IMR-90 (cell line): Measurements from ENCODE around the gene CALN1. TPM values are rescaled to one million over a fixed set of nuclear protein-coding genes. Genes with fewer than 3 reads are reported as not detected.

ENCODE experiments used
- ATAC-seq: fragments of 200-7000 bp; cut with Tn5 transposase; 2 replicates; pipeline ENCODE4 v1.9.1; 2020; ENCODE audit warnings: low read depth, mild to moderate bottlenecking, moderate library complexity
- BruUV-seq: library from RNA; stranded (reverse); fragments of 400-500 nt; replicated peaks from 2 replicates; lab custom pipeline; 2021; lab: Mats Ljungman, UMichigan
- CTCF ChIA-PET: fragments of 300-600 bp; formaldehyde crosslinking; extraction: SDS; loops from one replicate; lab custom pipeline; 2021; ENCODE audit warnings: antibody characterized with exemption; lab: Yijun Ruan, JAX
- POLR2A ChIA-PET: fragments of 300-600 bp; sonication (Branson Sonifier 250); formaldehyde crosslinking; loops from one replicate; lab custom pipeline; 2022; ENCODE audit warnings: antibody characterized with exemption; ENCODE audit not compliant: unreplicated experiment; lab: Charles Lee
- DNase-seq: peaks from one replicate; pipeline ENCODE4 v3.0.0; 2013
- H2AFZ ChIP-seq: replicated peaks from 2 replicates; pipeline ENCODE3; 2013; ENCODE audit warnings: low read length, mild to moderate bottlenecking; ENCODE audit not compliant: poor library complexity
- H2AK5ac ChIP-seq: 2 replicates; pipeline ENCODE4 v1.6.1; 2013; ENCODE audit warnings: low read depth, low read length, inconsistent platforms
- H2AK9ac ChIP-seq: replicated peaks from 2 replicates; pipeline ENCODE3; 2013; ENCODE audit warnings: mild to moderate bottlenecking, low read depth, low read length, moderate library complexity; ENCODE audit not compliant: poor library complexity
- H2BK120ac ChIP-seq: 2 replicates; pipeline ENCODE4 v1.6.1; 2013; ENCODE audit warnings: low read depth, low read length, inconsistent platforms
- H2BK15ac ChIP-seq: 3 replicates; pipeline ENCODE4 v1.6.1; 2013; ENCODE audit warnings: low read depth, low read length, inconsistent platforms
- H2BK20ac ChIP-seq: 2 replicates; pipeline ENCODE4 v1.6.1; 2013; ENCODE audit warnings: low read depth, mild to moderate bottlenecking, inconsistent platforms, low read length, moderate library complexity
- H2BK5ac ChIP-seq: 2 replicates; pipeline ENCODE4 v1.6.1; 2013; ENCODE audit warnings: mild to moderate bottlenecking, low read depth, low read length, inconsistent platforms; ENCODE audit not compliant: poor library complexity, severe bottlenecking
- H3K14ac ChIP-seq: replicated peaks from 2 replicates; pipeline ENCODE4 v1.6.1; 2013; ENCODE audit warnings: low read depth, low read length, inconsistent platforms
- H3K18ac ChIP-seq: 2 replicates; pipeline ENCODE4 v1.6.1; 2013; ENCODE audit warnings: low read depth, low read length, control low read depth
- H3K23ac ChIP-seq: 2 replicates; pipeline ENCODE4 v1.6.1; 2013; ENCODE audit warnings: low read depth, low read length, inconsistent platforms
- H3K27ac ChIP-seq: 2 replicates; pipeline ENCODE4 v1.5.1; 2013; ENCODE audit warnings: mild to moderate bottlenecking, control low read depth, low read length; ENCODE audit not compliant: insufficient read depth
- H3K27me3 ChIP-seq: 2 replicates; pipeline ENCODE4 v1.6.1; 2013; ENCODE audit warnings: low read length; ENCODE audit not compliant: control insufficient read depth, insufficient read depth
- H3K36me3 ChIP-seq: 2 replicates; pipeline ENCODE4 v1.6.1; 2013; ENCODE audit warnings: low read length, mixed read lengths; ENCODE audit not compliant: control insufficient read depth, insufficient read depth
- H3K4ac ChIP-seq: 2 replicates; pipeline ENCODE4 v1.6.1; 2013; ENCODE audit warnings: low read depth, low read length, inconsistent platforms
- H3K4me1 ChIP-seq: 2 replicates; pipeline ENCODE4 v1.6.1; 2013; ENCODE audit warnings: low read length, mixed read lengths; ENCODE audit not compliant: control insufficient read depth, insufficient read depth
- H3K4me2 ChIP-seq: 2 replicates; pipeline ENCODE4 v1.6.1; 2013; ENCODE audit warnings: low read depth, mild to moderate bottlenecking, control low read depth, low read length, moderate library complexity
- H3K4me3 ChIP-seq: 2 replicates; pipeline ENCODE4 v1.5.1; 2013; ENCODE audit warnings: low read depth, mild to moderate bottlenecking, control low read depth, low read length, moderate library complexity; ENCODE audit not compliant: insufficient read depth
- H3K56ac ChIP-seq: 2 replicates; pipeline ENCODE4 v1.6.1; 2013; ENCODE audit warnings: low read length, inconsistent platforms; ENCODE audit not compliant: insufficient read depth; ENCODE audit errors: extremely low read depth
- H3K79me1 ChIP-seq, 2 experiments: 2 replicates each; pipeline ENCODE4 v1.6.1; 2013; ENCODE audit warnings: low read length in 2 of 2, inconsistent platforms in 1 of 2, low read depth in 1 of 2
- H3K9ac ChIP-seq: 2 replicates; pipeline ENCODE4 v1.6.1; 2013; ENCODE audit warnings: low read depth, low read length, control low read depth
- H3K9me1 ChIP-seq: 2 replicates; pipeline ENCODE4 v1.6.1; 2013; ENCODE audit warnings: low read length, inconsistent platforms; ENCODE audit not compliant: insufficient read depth
- H3K9me3 ChIP-seq: 2 replicates; pipeline ENCODE4 v1.6.1; 2013; ENCODE audit warnings: low read length; ENCODE audit not compliant: control insufficient read depth, insufficient read depth
- H4K20me1 ChIP-seq: 2 replicates; pipeline ENCODE4 v1.6.1; 2013; ENCODE audit warnings: low read length, inconsistent platforms; ENCODE audit not compliant: insufficient read depth
- H4K5ac ChIP-seq: 2 replicates; pipeline ENCODE4 v1.6.1; 2013; ENCODE audit warnings: mild to moderate bottlenecking, low read depth, low read length, control low read depth
- H4K8ac ChIP-seq, 2 experiments: 2 replicates each; pipeline ENCODE4 v1.6.1; 2013; ENCODE audit warnings: low read depth in 2 of 2, low read length in 2 of 2, control low read depth in 1 of 2, inconsistent platforms in 1 of 2
- H4K91ac ChIP-seq: 2 replicates; pipeline ENCODE4 v1.6.1; 2013; ENCODE audit warnings: low read depth, low read length, inconsistent platforms; ENCODE audit not compliant: insufficient read depth
- BHLHE40 ChIP-seq: fragments of 150-350 bp; IDR thresholded peaks from 2 replicates; pipeline ENCODE4 v1.6.1; 2016; ENCODE audit warnings: mild to moderate bottlenecking, low read depth, low read length
- FOS ChIP-seq: fragments of 150-350 bp; IDR thresholded peaks from 2 replicates; pipeline ENCODE4 v1.6.1; 2016; ENCODE audit warnings: low read depth, low read length
- MAFK ChIP-seq: IDR thresholded peaks from 2 replicates; pipeline ENCODE4 v1.6.1; 2012; ENCODE audit warnings: low read depth, low read length, improper control_type of control experiment
- MAZ ChIP-seq: IDR thresholded peaks from 2 replicates; pipeline ENCODE4 v1.6.1; 2012; ENCODE audit warnings: low read depth, mild to moderate bottlenecking, low read length, improper control_type of control experiment, moderate library complexity, borderline replicate concordance
- MXI1 ChIP-seq: IDR thresholded peaks from 2 replicates; pipeline ENCODE4 v1.6.1; 2012; ENCODE audit warnings: low read depth, mild to moderate bottlenecking, low read length, moderate library complexity, borderline replicate concordance
- NFE2L2 ChIP-seq: fragments of 150-350 bp; IDR thresholded peaks from 2 replicates; pipeline ENCODE4 v1.6.1; 2016; ENCODE audit warnings: low read depth, mild to moderate bottlenecking, low read length
- POLR2A ChIP-seq: IDR thresholded peaks from 2 replicates; pipeline ENCODE4 v1.6.1; 2012; ENCODE audit warnings: mild to moderate bottlenecking, low read depth, low read length
- RAD21 ChIP-seq: IDR thresholded peaks from 2 replicates; pipeline ENCODE4 v1.6.1; 2012; ENCODE audit warnings: low read length, improper control_type of control experiment
- WGBS, 2 experiments: methylation state at CpG; one replicate each; pipeline versions ENCODE4 v1.1.5 to v1.1.7; 2013; ENCODE audit warnings: missing lambda C conversion rate in 2 of 2; ENCODE audit not compliant: insufficient read length in 1 of 2; ENCODE audit errors: extremely low coverage in 2 of 2; 5-methylcytosine and 5-hydroxymethylcytosine counted together
- dilution Hi-C: fragments of 300-500 bp; cut with HindIII; formaldehyde crosslinking; loops from one replicate; pipeline ENCODE4 v1.14.3; 2018; ENCODE audit warnings: low sequenced_read_pairs; ENCODE audit not compliant: unreplicated experiment
- in situ Hi-C: fragments of 300-500 bp; cut with MboI; formaldehyde crosslinking; loops from 3 replicates; pipeline ENCODE4 v1.14.3; 2019; ENCODE audit warnings: low sequenced_read_pairs, inconsistent platforms, mixed read lengths
- intact Hi-C: fragments of 100-400 bp; cut with micrococcal nuclease; formaldehyde crosslinking; loops from 2 replicates; pipeline ENCODE4 v1.10.0; 2022
- polyA plus RNA-seq, 3 experiments: library from polyadenylated mRNA; depleted of rRNA; stranded (reverse); fragments of >200 nt; gene quantifications; 2 replicates each; pipeline ENCODE4 v1.2.3, GENCODE V29; 2012; ENCODE audit warnings: low replicate concordance in 1 of 3
- total RNA-seq: library from RNA; depleted of rRNA; stranded (reverse); fragments of >200 nt; gene quantifications from 2 replicates; pipeline ENCODE4 v1.2.3, GENCODE V29; 2012
- TF ChIP-seq, protein P1 (sequence below): conservative IDR thresholded peaks from 2 replicates; pipeline ENCODE4 v1.5.1; 2012; ENCODE audit warnings: mild to moderate bottlenecking, low read depth, low read length, improper control_type of control experiment
- TF ChIP-seq, protein P2 (sequence below): fragments of 150-350 bp; IDR thresholded peaks from 2 replicates; pipeline ENCODE4 v1.6.1; 2016; ENCODE audit warnings: low read depth, mild to moderate bottlenecking, low read length, moderate library complexity, borderline replicate concordance
- TF ChIP-seq, protein P3 (sequence below): fragments of 150-350 bp; IDR thresholded peaks from 2 replicates; pipeline ENCODE4 v1.6.1; 2017; ENCODE audit warnings: mild to moderate bottlenecking, antibody characterized with exemption, low read length, low read depth

Gene CALN1
- total and polyA plus RNA-seq, 2 of the 4 experiments (the other 2 are of a cell fraction): not detected

DNA sequence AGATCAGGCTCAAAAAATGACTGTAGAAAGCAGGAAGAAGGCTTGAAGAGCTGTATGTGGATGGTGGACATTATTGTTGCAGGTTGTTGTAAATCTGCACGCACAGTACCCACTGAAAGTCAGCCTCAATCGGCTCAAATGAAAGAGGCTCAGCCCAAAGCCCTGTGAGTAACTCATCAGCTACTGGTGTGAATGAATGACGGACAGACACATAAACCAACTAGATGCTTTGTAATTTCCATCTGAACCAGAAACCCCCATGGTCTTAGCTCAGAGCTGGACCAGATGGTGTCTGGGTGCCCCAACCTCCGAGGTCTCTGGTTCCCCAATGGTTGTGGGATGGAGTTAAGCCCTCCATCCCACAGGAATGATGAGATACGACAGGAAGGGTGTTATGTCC is 7.4 kb downstream of the CALN1 start:
- Histone ChIP-seq H3K4me3 (no peak overlapping the region), H2BK20ac (no peak overlapping the region), H3K4ac (no peak overlapping the region), H4K5ac (no peak overlapping the region), H2AFZ (no peak overlapping the region), H2BK15ac (no peak overlapping the region), H2AK9ac (no peak overlapping the region), H3K27me3 (no peaks in the 10 kb centered on the region), H2AK5ac (no peak overlapping the region), H3K18ac (no peak overlapping the region), H4K20me1 (no peaks in the 10 kb centered on the region), H3K4me2 (no peak overlapping the region), H3K9ac (no peak overlapping the region), H2BK120ac (no peak overlapping the region), H4K91ac (no peak overlapping the region), H3K27ac (no peak overlapping the region), H3K14ac (no peak overlapping the region), H3K36me3 (no peaks in the 10 kb centered on the region), H3K23ac (no peak overlapping the region), H3K56ac (no peak overlapping the region), H2BK5ac (no peak overlapping the region), H4K8ac (no peak overlapping the region), H3K9me1 (no peaks in the 10 kb centered on the region), H3K9me3 (peaks cover 35% of the 10 kb centered on the region), H3K79me1 (no peaks in the 10 kb centered on the region), H3K4me1 (no peaks in the 10 kb centered on the region)
- no peak for DNase-seq
- TF ChIP-seq MAZ (no peak), MXI1 (no peak), RAD21 (no peak), NFE2L2 (no peak), FOS (no peak), POLR2A (no peak), BHLHE40 (no peak), MAFK (no peak)
- TF ChIP-seq, protein P1, sequence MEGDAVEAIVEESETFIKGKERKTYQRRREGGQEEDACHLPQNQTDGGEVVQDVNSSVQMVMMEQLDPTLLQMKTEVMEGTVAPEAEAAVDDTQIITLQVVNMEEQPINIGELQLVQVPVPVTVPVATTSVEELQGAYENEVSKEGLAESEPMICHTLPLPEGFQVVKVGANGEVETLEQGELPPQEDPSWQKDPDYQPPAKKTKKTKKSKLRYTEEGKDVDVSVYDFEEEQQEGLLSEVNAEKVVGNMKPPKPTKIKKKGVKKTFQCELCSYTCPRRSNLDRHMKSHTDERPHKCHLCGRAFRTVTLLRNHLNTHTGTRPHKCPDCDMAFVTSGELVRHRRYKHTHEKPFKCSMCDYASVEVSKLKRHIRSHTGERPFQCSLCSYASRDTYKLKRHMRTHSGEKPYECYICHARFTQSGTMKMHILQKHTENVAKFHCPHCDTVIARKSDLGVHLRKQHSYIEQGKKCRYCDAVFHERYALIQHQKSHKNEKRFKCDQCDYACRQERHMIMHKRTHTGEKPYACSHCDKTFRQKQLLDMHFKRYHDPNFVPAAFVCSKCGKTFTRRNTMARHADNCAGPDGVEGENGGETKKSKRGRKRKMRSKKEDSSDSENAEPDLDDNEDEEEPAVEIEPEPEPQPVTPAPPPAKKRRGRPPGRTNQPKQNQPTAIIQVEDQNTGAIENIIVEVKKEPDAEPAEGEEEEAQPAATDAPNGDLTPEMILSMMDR: no peak
- TF ChIP-seq, protein P2, sequence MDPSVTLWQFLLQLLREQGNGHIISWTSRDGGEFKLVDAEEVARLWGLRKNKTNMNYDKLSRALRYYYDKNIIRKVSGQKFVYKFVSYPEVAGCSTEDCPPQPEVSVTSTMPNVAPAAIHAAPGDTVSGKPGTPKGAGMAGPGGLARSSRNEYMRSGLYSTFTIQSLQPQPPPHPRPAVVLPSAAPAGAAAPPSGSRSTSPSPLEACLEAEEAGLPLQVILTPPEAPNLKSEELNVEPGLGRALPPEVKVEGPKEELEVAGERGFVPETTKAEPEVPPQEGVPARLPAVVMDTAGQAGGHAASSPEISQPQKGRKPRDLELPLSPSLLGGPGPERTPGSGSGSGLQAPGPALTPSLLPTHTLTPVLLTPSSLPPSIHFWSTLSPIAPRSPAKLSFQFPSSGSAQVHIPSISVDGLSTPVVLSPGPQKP: no peak
- TF ChIP-seq, protein P3, sequence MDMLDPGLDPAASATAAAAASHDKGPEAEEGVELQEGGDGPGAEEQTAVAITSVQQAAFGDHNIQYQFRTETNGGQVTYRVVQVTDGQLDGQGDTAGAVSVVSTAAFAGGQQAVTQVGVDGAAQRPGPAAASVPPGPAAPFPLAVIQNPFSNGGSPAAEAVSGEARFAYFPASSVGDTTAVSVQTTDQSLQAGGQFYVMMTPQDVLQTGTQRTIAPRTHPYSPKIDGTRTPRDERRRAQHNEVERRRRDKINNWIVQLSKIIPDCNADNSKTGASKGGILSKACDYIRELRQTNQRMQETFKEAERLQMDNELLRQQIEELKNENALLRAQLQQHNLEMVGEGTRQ: no peak
- dilution Hi-C loops (no loop called here), intact Hi-C loops (no loop called here), in situ Hi-C loops (no loop called here)
- CTCF ChIA-PET: no interaction called here
- POLR2A ChIA-PET: no interaction called here
- no CpG with 5 or more reads among the region's 5 CpGs for WGBS, 2 experiments
- ATAC-seq: no peak
- no TSS peak for BruUV-seq
